ENCODE data around the gene KIR3DL1.
"Not testable (repeated sequence)": the region's sequence is repeated elsewhere in the genome, so short reads cannot be mapped to it uniquely, and the experiment has no call there.

KIR3DL1 gene

DNA sequence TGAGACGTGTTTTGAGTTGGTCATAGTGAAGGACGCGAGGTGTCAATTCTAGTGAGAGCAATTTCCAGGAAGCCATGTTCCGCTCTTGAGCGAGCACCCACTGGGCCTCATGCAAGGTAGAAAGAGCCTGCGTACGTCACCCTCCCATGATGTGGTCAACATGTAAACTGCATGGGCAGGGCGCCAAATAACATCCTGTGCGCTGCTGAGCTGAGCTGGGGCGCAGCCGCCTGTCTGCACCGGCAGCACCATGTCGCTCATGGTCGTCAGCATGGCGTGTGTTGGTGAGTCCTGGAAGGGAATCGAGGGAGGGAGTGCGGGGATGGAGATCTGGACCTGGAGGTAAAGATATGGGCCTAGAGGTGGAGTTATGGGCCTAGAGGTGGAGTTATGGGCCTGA lies at the start of gene KIR3DL1:
Gene KIR3DL1, plus strand, starts transcription at position 218 of the 400 bp plus-strand sequence.
- not testable (repeated sequence) for DNase-seq

- DNase-seq: not testable (repeated sequence)
Measured at GRCh38 chr19:54769646-54770045, 46.6 kb upstream of the KIR3DL1 start, which contains the start of gene KIR2DL1. Gene KIR2DL1, plus strand, starts transcription at chr19:54769793. Its CDS starts 58 bp downstream, at chr19:54769851.

- DNase-seq: not testable (repeated sequence)
Measured at GRCh38 chr19:54770511-54770910, 45.8 kb upstream of the KIR3DL1 start.

DNA sequence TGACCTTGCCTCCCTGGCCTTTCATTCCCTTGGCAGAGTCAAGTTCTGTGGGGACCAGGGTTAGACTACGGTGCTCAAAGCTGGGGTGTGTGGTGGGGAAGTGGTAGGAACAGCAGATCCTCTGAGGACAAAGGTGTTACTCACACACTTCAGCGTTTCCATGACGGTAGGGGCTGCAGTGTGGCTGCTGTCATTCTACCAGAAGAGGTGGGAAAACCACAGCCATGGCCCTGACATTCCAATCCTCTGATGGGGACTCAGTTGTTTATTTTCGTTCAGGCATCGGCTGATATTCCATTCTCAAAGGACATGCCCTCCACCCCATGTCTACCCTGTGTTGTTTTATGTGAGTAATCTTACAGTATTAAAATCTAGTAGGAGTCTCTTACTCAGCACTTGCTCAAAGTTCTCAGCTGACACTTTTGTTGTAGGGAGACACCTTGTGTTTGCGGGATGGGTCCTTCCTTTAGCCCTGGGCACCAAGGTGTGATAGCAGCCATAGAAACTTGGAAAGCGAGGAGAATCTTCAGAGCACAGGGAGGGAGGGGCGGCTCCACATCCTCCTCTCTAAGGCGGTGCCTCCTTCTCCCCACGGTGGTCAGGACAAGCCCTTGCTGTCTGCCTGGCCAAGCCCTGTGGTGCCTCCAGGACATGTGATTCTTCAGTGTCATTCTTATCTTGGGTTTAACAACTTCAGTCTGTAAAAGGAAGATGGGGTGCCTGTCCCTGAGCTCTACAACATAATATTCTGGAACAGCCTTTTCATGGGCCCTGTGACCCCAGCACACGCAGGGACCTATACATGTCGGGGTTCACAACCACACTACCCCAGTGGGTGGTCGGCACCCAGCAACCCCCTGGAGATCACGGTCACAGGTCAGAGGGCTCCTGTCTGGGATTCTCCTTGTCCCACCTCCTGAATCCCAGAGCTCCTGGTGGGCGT lies 45.0 kb upstream of the KIR3DL1 start:
- not testable (repeated sequence) for DNase-seq

- not testable (repeated sequence) for DNase-seq
Measured at GRCh38 chr19:54772666-54773065, 43.6 kb upstream of the KIR3DL1 start.

DNA sequence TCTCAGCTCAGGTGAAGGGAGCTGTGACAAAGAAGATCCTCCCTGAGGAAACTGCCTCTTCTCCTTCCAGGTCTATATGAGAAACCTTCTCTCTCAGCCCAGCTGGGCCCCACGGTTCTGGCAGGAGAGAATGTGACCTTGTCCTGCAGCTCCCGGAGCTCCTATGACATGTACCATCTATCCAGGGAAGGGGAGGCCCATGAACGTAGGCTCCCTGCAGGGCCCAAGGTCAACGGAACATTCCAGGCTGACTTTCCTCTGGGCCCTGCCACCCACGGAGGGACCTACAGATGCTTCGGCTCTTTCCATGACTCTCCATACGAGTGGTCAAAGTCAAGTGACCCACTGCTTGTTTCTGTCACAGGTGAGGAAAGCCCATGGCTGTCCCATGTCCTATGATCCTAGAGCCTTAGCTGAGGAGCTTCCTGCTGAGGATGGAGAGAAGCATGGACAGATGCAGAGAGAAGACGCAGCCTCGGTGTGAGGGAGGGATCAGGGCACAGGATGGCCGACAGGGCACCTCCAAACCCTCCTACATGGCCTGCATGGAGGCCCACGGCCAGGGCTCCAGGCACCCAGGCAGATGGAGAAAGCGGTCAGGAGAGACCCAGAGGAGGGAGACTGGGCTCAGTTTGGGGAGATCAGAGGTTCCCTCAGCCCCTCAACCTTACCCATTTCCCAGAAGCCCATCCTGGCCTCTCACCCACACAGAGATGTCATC lies 41.0 kb upstream of the KIR3DL1 start:
- not testable (repeated sequence) for DNase-seq

- not testable (repeated sequence) for DNase-seq
Measured at GRCh38 chr19:54775830-54776229, 40.4 kb upstream of the KIR3DL1 start.

DNA sequence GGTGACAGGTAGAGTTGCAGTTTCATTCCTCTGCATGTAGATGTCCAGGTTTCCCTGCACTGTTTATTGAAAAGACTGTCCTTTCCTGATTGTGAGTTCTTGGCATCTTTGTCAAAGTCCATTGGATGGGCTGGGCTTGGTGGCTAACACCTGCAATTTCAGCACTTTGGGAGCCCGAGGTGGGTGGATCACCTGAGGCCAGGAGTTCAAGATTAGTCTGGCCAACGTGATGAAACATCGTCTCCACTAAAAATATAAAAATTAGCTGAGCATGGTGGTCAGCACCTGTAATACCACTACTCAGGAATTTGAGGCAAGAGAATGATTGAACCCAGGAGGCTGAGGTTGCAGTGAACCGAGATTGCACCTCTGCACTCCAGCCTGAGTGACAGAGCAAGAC lies 38.4 kb upstream of the KIR3DL1 start:
- DNase-seq: not testable (repeated sequence)

GRCh38 chr19:54778896-54779295 lies 37.4 kb upstream of the KIR3DL1 start:
- DNase-seq: not testable (repeated sequence)

- DNase-seq: not testable (repeated sequence)
Measured at GRCh38 chr19:54782916-54783315, 33.4 kb upstream of the KIR3DL1 start.

- peak; percentile 64 for DNase-seq
Measured at GRCh38 chr19:54786091-54786723, 30.1 kb upstream of the KIR3DL1 start.

DNA sequence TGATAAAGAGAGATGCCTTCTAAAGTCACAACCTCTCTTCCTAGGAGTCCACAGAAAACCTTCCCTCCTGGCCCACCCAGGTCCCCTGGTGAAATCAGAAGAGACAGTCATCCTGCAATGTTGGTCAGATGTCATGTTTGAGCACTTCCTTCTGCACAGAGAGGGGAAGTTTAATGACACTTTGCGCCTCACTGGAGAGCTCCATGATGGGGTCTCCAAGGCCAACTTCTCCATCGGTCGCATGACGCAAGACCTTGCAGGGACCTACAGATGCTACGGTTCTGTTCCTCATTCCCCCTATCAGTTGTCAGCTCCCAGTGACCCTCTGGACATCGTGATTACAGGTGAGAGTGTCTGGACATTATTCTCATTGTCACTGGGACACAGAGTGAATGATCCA lies 28.1 kb upstream of the KIR3DL1 start:
- DNase-seq: not testable (repeated sequence)

DNA sequence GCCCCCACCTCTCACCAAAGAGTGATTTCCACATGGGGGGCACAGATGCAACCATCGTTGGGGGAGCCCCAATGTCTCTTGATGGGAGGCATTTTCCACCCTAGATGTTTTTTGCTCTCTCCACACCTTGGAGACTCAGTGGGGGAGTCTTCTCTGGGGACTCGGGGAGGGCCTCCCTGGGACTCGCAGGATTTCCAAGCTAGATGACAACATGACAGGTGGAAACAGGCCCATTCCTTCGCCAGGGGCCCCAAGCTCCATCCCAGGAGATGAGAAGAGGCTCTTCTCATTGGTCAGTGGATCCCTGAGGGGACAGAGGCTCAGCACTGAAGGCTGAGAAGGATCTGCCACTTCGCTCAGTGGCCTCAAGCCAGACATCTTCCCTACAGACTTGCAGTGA lies 25.6 kb upstream of the KIR3DL1 start:
- no peak for DNase-seq

DNA sequence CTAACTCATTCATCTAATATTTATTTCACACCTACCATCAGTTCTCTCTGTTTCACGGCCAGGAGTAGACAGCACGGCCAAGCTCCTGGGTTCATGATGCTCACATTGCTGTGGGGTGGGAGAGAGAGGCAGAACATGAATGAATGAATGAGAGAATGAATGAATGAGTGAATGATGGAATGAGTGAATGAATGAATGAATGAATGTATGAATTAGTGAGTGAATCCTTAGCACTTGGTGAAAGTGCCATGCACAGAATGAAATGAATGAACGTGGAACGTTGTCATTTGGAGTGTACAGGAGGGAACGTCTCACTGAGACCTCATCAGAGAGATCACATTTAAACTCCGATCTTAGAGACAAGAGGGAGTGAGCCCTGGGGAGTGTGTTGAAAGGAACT lies 24.8 kb upstream of the KIR3DL1 start:
- DNase-seq: no peak

DNA sequence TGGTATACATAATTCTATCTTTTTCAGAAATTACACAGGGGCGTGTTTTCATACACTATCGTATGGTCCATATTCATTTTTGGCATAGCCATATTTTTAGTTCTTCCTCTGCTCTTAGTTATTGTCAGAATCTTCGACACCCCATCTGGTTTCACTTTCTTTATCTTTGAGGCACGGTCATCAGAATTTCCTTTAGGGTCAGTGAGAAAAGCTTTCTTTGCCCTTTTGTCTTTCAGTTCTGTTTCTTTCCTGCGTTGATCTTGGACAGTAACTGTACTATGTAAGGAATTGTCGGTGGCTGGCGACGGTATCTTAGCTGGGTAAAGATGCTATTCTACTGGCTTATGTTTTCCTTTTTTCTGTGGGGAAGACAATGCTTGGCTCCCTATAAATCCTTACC lies 23.5 kb upstream of the KIR3DL1 start:
- peak; percentile 77 for DNase-seq

GRCh38 chr19:54795758-54796157 lies 20.5 kb upstream of the KIR3DL1 start:
- DNase-seq: no peak

- DNase-seq: no peak
Measured at GRCh38 chr19:54803410-54803809, 12.9 kb upstream of the KIR3DL1 start, which contains the start of gene KIR2DL4. Gene KIR2DL4, plus strand, starts transcription at chr19:54803610. Its CDS starts 42 bp downstream, at chr19:54803652.

GRCh38 chr19:54804101-54804500 lies 12.2 kb upstream of the KIR3DL1 start:
- no peak for DNase-seq

GRCh38 chr19:54804571-54804970 lies 11.7 kb upstream of the KIR3DL1 start:
- DNase-seq: no peak

DNA sequence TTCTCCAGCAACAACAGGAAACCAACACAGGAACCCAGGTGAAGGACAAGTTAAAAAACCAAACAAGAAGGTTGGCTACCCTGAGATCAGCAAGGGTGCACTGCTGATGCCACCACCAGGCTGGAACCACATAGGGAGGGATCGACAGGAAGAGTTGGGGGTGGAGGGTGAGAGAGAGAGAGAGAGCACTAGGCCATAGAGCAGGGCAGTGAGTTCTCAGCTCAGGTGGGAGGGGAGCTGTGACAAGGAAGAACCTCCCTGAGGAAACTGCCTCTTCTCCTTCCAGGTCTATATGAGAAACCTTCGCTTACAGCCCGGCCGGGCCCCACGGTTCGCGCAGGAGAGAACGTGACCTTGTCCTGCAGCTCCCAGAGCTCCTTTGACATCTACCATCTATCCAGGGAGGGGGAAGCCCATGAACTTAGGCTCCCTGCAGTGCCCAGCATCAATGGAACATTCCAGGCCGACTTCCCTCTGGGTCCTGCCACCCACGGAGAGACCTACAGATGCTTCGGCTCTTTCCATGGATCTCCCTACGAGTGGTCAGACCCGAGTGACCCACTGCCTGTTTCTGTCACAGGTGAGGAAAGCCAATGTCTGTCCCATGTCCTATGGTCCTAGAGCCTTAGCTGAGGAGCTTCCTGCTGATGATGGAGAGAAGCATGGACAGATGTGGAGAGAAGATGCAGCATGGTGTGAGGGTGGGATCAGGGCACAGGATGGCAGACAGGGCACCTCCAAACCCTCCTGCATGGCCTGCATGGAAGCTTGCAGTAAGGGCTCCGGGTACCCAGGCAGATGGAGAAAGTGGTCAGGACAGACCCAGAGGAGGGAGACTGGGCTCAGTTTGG lies 10.4 kb upstream of the KIR3DL1 start:
- no peak for DNase-seq

DNA sequence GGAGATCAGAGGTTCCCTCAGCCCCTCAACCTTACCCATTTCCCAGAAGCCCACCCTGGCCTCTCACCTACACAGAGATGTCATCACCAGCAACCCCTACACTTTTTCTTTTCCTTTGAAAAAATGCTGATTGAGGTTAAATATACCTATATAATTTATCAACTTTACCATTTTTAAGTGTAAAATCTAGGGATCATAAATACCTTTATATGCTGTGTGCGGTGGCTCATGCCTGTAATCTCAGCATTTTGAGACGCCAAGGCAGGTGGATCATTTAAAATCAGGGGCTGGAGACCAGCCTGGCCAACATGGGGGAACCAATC lies 9.8 kb upstream of the KIR3DL1 start:
- DNase-seq: no peak

GRCh38 chr19:54814571-54814970 lies 1.7 kb upstream of the KIR3DL1 start:
- DNase-seq: not testable (repeated sequence)

Measured in RPMI8226 (cell line).